OCI-M1 (cell line): ENCODE results near the gene CDK11B.
"Not testable (repeated sequence)": the region's sequence is repeated elsewhere in the genome, so short reads cannot be mapped to it uniquely, and the experiment has no call there.

Source experiments
- DNase-seq: peaks from one replicate; lab custom pipeline; 2025; lab: John Stamatoyannopoulos, UW

CDK11B gene

DNA sequence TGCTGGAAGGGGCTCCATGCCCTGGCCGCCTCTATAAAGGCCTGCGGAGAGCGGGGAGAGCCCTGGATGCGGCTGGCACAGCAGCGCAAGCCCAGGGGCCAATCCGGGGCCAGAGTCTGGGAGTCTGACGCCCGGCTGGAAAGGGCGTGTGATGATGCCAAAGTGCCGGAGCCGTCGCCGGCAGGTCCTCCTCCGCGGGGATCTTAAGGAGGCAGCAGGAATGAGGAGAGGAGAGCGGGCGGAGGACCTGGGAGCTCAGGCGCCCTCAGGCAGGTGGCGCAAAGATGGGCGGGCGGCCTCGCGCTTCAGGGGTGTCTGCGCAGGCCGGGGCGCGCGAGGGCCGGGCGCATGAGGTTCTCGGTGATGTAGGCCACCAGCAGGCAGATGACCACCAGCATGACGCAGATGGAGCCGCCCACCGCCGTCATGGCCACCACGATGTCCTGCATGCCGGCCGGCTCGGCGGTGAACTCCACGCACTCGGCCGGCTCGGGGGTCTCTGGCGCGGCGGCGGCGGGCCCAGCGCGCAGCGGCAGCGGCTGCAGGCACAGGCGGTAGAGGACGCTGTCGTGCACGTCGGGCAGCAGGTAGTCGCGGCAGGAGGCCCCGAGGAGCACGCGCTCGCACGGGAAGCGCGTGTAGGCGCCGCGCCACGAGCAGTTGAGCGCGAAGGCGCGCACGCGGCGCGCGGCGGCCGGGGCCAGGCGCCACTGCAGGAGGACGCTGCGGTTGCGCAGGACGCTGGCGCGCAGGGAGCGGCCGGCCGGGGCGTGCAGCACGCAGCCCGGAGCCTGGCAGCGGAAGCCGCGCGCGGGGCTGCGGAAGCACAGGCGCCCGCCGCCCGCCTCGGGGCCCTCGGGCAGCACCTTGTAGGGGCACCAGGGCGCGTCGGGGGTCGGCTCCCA, 59.5 kb downstream of the CDK11B start:
- DNase-seq, result no peak

DNA sequence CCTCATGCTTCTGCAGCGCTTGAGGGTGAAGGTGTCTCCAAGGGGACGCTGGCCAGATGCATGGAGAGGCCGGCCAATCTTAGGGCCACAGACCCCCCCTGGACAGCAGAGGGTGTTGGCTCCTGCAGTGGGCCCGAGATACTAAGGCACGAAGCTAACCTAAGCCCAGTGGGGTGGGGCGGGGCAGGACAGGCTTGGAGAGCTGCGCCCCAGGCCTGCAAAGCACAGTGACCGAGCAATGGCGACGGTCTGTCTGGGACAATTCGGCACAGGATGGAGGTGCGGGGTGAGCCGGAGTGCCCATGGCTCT, 60.1 kb downstream of the CDK11B start:
- no peak for DNase-seq

DNA sequence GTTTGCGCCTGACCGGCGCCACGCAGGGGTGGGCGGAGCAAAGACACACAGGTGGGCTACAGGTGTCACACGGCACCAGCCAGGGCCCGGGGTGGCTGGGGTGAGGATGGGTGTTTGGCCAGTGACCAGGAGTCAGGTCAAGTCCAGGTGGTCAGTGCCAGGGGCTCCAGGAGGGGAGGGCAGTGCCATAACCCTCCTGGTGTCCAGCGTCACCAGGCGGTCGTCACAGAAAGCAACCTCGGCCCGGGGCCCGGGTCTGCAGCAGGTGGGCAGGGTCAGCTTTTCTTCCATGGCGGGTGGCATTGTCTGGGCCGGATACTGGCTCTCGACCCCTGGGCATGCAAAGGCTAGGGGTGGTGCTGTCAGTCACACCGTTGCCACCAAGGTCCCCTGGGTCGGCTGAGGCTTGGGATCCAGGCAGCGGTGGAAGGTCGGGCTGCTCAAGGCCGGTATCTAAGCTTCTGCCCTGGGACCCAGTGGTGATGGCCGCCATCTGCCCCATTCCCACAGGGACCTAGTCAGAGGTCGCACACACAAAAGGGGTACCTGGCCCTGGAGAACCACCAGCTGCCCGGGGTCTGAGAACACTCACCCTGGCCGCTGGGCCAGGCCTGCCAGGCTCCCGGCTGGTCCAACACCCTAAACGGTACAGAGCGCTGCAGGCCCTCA, 60.6 kb downstream of the CDK11B start:
- no peak for DNase-seq

DNA sequence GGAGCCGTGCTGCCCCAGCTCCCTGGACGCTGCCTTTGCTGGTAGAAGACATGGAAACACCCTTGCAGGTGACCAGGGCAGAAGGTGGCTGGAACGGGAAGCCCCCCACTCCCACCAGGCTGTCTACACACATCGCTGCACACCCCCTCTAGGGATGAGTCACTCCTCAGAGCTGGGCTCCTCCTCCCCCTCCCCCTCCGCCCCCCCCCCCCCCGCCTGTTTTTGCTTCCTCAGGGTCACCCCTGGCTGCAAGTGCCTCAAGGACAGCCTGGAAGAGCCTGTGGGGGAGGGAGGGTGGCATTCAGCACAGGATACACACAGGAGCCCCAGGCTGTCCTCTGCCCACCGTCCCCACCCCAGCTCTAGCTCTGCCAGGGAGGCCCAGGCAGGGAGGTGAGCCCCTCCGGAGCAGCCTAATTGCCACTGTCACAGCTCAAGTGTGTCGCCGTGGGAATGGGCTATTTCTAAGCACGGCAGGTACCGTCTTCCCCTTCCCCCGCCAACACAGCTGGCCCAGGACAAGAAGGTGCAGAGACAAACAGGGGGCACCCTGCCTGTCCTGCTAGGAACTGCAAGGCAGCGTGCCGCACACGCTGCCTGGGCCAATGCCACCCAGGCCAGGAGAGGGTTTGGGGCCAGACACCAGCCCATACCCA, 61.4 kb downstream of the CDK11B start:
- DNase-seq, result no peak

DNA sequence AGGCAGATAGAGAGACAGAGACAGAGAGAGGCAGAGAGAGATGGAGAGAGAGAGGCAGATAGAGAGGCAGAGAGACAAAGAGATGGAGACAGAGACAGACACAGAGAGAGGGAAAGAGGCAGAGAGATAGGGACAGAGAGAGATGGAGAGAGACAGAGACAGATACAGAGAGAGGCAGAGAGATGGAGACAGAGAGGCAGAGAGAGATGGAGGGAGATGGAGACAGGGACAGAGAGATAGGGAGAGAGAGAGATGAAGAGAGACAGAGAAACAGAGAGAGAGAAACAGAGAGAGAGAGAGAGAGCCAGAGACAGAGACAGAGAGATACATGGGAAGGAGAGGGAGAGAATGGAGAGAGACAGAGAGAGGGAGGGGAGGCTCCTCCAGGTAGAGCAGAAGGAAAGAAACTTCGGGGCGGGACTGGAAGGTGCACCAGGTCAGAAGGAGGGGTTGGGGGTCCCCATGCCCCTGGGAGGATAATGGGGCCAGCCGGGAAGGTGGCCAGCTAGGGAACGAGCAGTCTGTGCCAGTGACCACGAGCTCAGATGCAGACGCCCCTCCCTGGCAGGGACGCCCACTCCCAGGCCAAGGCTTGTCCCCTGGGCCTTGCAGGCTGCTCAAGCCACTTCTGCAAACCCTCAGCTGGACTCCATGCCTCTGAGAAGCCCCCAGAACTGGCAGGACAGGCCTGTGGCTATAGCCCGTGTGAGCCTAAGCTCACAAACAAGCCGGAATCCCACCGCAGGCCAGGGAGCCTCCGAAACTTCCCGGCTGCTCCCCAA, 62.1 kb downstream of the CDK11B start:
- no peak for DNase-seq

DNA sequence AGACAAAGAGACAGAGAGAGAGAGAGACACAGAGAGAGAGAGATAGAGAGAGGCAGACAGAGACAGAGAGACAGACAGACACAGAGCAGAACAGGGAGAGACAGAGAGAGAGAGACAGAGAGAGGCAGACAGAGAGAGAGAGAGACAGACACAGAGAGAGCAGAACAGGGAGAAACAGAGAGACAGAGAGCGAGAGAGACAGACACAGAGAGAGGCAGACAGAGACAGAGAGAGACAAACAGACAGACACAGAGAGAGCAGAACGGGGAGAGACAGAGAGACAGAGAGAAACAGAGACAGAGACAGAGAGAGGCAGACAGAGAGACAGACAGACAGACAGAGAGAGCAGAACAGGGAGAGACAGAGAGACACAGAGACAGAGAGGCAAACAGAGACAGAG, 63.5 kb downstream of the CDK11B start:
- not testable (repeated sequence) for DNase-seq

DNA sequence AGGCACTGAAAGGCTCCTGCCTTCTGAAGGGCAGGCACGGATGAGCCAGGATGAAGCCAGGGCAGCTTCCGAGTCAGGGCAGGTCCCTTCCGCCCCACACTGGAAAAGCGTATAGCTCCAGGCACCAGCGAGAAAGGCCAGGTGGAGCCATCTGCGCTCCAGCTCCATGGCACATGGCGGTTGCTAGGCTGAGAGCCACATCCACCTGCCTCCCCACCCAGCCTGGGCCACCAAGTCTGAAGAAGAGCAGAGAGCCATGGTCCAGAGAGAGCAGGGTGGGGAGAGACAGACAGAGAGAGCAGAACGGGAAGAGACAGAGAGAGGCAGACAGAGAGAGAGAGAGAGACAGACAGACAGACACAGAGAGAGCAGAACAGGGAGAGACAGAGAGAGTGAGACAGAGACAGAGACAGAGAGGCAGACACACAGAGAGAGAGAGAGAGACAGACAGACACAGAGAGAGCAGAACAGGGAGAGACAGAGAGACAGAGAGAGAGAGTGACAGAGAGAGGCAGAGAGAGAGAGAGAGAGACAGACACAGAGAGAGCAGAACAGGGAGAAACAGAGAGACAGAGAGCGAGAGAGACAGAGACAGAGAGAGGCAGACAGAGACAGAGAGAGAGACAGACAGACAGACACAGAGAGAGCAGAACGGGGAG, 64.1 kb downstream of the CDK11B start:
- no peak for DNase-seq

DNA sequence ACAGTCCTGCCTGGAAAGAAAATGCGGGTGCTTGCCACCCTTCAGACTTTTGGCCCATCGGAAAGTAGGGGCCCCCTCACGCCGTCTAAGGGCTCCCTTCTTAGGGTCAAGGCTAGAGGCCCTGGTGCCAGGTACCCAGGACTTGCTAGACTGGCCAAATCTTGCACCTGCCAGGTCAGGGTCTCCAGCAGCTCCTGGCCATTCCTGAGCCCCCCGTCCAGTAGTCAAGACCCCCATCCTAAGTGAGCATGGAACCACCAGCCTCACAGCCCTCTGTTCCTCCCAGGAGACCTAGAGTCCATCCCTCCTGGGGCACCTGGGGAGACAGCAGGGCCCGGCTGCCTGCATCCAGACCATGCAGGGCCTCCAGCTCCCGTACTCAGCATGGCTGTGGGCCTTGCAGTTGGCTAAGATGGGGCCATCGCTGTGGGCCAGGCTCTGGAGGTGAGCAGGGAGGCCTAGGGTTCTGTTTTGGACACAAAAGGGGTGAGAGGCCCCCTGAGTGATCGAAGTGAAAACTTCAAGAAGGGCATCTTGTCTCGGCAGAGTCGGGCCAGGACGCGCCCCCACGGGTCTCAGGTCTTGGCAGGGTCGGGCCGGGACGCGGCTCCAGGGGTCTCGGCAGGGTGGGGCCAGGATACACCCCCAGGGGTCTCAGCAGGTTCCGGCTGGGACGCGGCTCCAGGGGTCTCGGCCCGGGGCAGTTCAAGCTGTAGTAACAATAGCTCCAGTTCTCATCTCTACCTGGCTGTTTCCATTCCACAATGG, 64.8 kb downstream of the CDK11B start:
- no peak for DNase-seq

DNA sequence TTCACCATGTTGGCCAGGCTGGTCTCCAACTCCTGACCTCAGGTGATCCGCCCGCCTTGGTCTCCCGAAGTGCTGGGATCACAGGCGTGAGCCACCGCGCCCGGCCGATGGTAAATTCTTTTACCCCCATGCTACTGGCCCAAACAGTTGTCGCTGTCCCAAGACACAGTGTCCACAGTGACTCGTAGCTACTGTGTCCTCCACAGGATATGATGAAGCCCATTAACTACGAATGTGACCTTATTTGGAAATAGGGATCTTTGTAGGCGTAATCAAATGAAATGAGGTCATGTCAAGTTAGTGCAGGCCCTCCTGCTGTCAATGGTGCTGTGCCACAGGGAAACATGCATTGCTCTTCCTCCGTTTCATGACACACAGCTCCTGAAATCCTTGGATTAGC, 67.4 kb downstream of the CDK11B start:
- no peak for DNase-seq
